ENCODE data around the gene IL36A. TPM values are rescaled to one million over a fixed set of nuclear protein-coding genes. Genes with fewer than 3 reads are reported as not detected.

The IL36A gene

DNA sequence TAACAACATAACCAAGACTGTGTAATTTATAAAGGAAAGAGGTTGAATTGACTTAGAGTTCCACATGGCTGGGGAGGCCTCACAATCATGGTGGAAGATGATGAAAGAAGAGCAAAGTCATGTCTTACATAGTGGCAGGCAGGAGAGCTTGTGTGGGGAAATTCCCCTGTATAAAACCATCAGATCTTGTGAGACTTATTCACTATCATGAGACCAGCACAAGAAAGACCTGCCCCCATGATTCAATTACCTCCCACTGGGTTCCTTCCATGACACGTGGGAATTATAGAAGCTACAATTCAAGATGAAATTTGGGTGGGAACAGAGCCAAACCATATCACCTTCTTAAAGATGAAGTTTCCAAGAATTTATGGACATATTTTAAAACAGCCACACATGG lies 51.3 kb downstream of the IL36A start:
- Histone ChIP-seq H2BK12ac (ENCODE audit: low read length in 2 of 2) (no peak overlapping the region), H3K4me2 (ENCODE audit: low read length, poor library complexity, severe bottlenecking) (no peak overlapping the region), H3K27ac (ENCODE audit: low read length, poor library complexity, severe bottlenecking) (no peak overlapping the region), H3K27me3 (ENCODE audit: control insufficient read depth in 1 of 2, insufficient read depth in 1 of 2, low read length in 2 of 2) (peaks cover 2 to 31% of the 10 kb centered on the region in 2 experiments), H2BK120ac (ENCODE audit: low read depth, low read length) (no peak overlapping the region), H3K4me3 (ENCODE audit: insufficient read depth in 1 of 2, low read depth in 1 of 2, low read length in 2 of 2) (no peak overlapping the region), H3K79me1 (replicated peaks; ENCODE audit: low read length, poor library complexity, severe bottlenecking) (no peaks in the 10 kb centered on the region), H3K23ac (ENCODE audit: low read length in 2 of 2) (no peak overlapping the region), H4K8ac (ENCODE audit: low read length) (no peak overlapping the region), H3K36me3 (ENCODE audit: control insufficient read depth in 1 of 2, insufficient read depth in 2 of 2, low read depth in 1 of 2, low read length in 2 of 2) (no peaks in the 10 kb centered on the region), H2AK5ac (ENCODE audit: low read length, severe bottlenecking) (no peak overlapping the region), H3K14ac (ENCODE audit: low read length in 2 of 2) (no peak overlapping the region), H3K9me3 (ENCODE audit: control insufficient read depth, low read length) (peaks cover 35% of the 10 kb centered on the region), H3K4me1 (ENCODE audit: control insufficient read depth, insufficient read depth, low read depth, low read length) (no peaks in the 10 kb centered on the region), H3K9ac (ENCODE audit: low read length) (peak overlapping the region; percentile 9), H2BK5ac (ENCODE audit: low read depth, low read length, poor library complexity, severe bottlenecking) (no peak overlapping the region), H4K91ac (ENCODE audit: low read length) (no peak overlapping the region), H3K18ac (ENCODE audit: low read depth in 1 of 2, low read length in 2 of 2) (no peak overlapping the region), H2BK15ac (ENCODE audit: low read depth, poor library complexity, severe bottlenecking) (no peak overlapping the region), H2AFZ (ENCODE audit: low read depth, low read length) (no peak overlapping the region), H3K4ac (ENCODE audit: low read depth in 1 of 2, low read length in 2 of 2) (no peak overlapping the region)
- DNase-seq, result no peak
- WGBS, result 80% methylated on average over 1 of the region's 1 CpG

DNA sequence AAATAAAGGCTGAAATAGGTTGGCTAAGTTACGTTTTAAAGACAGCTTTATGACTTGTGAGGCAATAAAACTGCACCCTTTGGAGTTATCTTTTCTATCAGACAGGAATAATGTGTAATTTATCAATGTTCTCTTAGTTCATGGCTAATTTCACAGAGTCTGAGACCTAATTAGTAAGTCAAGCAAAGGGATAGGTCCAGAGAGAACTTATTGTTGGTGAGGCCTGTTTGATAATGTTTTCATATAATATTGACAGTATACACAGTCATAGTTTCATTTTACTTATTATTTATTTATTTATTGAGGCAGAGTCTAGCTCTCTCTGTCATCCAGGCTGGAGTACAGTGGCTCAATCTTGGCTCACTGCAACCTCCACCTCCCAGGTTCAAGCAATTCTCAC lies 51.9 kb downstream of the IL36A start:
- Histone ChIP-seq H3K27me3 (ENCODE audit: control insufficient read depth in 1 of 2, insufficient read depth in 1 of 2, low read length in 2 of 2) (peaks cover 4 to 33% of the 10 kb centered on the region in 2 experiments), H3K4me2 (ENCODE audit: low read length, poor library complexity, severe bottlenecking) (no peak overlapping the region), H3K23ac (ENCODE audit: low read length in 2 of 2) (no peak overlapping the region), H3K4me1 (ENCODE audit: control insufficient read depth, insufficient read depth, low read depth, low read length) (no peaks in the 10 kb centered on the region), H2BK5ac (ENCODE audit: low read depth, low read length, poor library complexity, severe bottlenecking) (no peak overlapping the region), H2BK12ac (ENCODE audit: low read length in 2 of 2) (no peak overlapping the region), H3K9ac (ENCODE audit: low read length) (no peak overlapping the region), H3K4me3 (ENCODE audit: insufficient read depth in 1 of 2, low read depth in 1 of 2, low read length in 2 of 2) (no peak overlapping the region), H3K9me3 (ENCODE audit: control insufficient read depth, low read length) (peaks cover 35% of the 10 kb centered on the region), H3K4ac (ENCODE audit: low read depth in 1 of 2, low read length in 2 of 2) (no peak overlapping the region), H3K18ac (ENCODE audit: low read depth in 1 of 2, low read length in 2 of 2) (no peak overlapping the region), H3K79me1 (replicated peaks; ENCODE audit: low read length, poor library complexity, severe bottlenecking) (no peaks in the 10 kb centered on the region), H4K91ac (ENCODE audit: low read length) (no peak overlapping the region), H3K36me3 (ENCODE audit: control insufficient read depth in 1 of 2, insufficient read depth in 2 of 2, low read depth in 1 of 2, low read length in 2 of 2) (no peaks in the 10 kb centered on the region), H4K8ac (ENCODE audit: low read length) (no peak overlapping the region), H3K27ac (ENCODE audit: low read length, poor library complexity, severe bottlenecking) (no peak overlapping the region), H2AFZ (ENCODE audit: low read depth, low read length) (no peak overlapping the region), H3K14ac (ENCODE audit: low read length in 2 of 2) (no peak overlapping the region), H2BK120ac (ENCODE audit: low read depth, low read length) (no peak overlapping the region), H2AK5ac (ENCODE audit: low read length, severe bottlenecking) (no peak overlapping the region), H2BK15ac (ENCODE audit: low read depth, poor library complexity, severe bottlenecking) (no peak overlapping the region)
- no peak for DNase-seq
- 28% methylated on average over 1 of the region's 1 CpG for WGBS

Small RNA genes lying within 50 kb of the gene (small RNA-seq; reads per million reads assigned to genes)
- gene HMGN2P23 (ENCODE audit: low read depth), result not detected
